ENCODE results near the gene PRKN. TPM values are rescaled to one million over a fixed set of nuclear protein-coding genes. Genes with fewer than 3 reads are reported as not detected.
A peak's percentile ranks its signal among the peaks of the same experiment; 100 is the strongest.

Gene PRKN
- total and polyA plus RNA-seq, 2 experiments from 2014 or later, result 0.10 to 0.84 TPM

DNA sequence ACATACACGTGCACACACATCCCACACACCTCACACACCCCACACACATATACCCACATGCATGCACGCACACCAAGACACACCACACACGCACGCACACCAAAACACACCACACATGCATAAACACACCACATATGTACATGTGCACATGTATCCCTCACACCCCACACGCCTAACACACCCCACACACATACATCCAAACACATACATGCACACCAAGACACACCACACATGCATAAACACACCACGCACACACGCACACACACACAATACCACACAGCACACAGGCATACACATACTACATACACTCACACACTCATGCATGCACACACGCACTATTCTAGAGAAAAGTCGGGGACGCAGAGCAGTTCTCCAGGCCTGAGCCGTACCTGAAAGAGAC lies 671.5 kb downstream of the PRKN start:
- Histone ChIP-seq H3K4me2 (no peak overlapping the region), H3K27ac (ENCODE audit: low read depth) (no peak overlapping the region), H3K27me3 (ENCODE audit: insufficient read depth) (no peaks in the 10 kb centered on the region), H3K79me2 (replicated peaks; ENCODE audit: insufficient read depth) (no peaks in the 10 kb centered on the region), H3K9me2 (ENCODE audit: insufficient read depth) (no peaks in the 10 kb centered on the region), H3K4me3 (no peak overlapping the region), H2AFZ (peak overlapping the region; percentile 88; the same call in 1 of the 2 replicates), H3F3A (replicated peaks; ENCODE audit: low read depth) (no peaks in the 10 kb centered on the region), H4K20me1 (replicated peaks; ENCODE audit: insufficient read depth) (no peaks in the 10 kb centered on the region), H3K4me1 (ENCODE audit: insufficient read depth) (no peaks in the 10 kb centered on the region), H3K36me3 (ENCODE audit: insufficient read depth) (no peaks in the 10 kb centered on the region)
- ATAC-seq, result no peak
- no peak for DNase-seq (ENCODE audit: low spot score)
- no peak overlapping the region for H3K27ac Mint-ChIP-seq
- H3K27me3 Mint-ChIP-seq (ENCODE audit: insufficient read depth, low read depth, poor library complexity), result no peaks in the 10 kb centered on the region
- H3K9me3 Mint-ChIP-seq, result no peaks in the 10 kb centered on the region
- H3K4me3 Mint-ChIP-seq, result no peak overlapping the region
- TF ChIP-seq POLR2AphosphoS5 (IDR thresholded peaks at IDR 0.05; ENCODE audit: low read depth) (no peak), CREB1 (CRISPR knock-in tag; IDR thresholded peaks at IDR 0.05; ENCODE audit: low read depth) (no peak), EZH2 (IDR thresholded peaks at IDR 0.05; ENCODE audit: low read depth, unreplicated experiment) (no peak), ZNF462 (CRISPR knock-in tag; IDR thresholded peaks at IDR 0.05) (no peak), JUNB (IDR thresholded peaks at IDR 0.05; ENCODE audit: unreplicated experiment) (no peak), EZH2phosphoT487 (IDR thresholded peaks at IDR 0.05; ENCODE audit: unreplicated experiment) (no peak), ZNF331 (CRISPR knock-in tag; IDR thresholded peaks at IDR 0.05; ENCODE audit: low read depth) (no peak), CTCF (conservative IDR thresholded peaks at IDR 0.05; ENCODE audit: low read depth in 2 of 2) (no peak), NANOG (IDR thresholded peaks at IDR 0.05; ENCODE audit: borderline replicate concordance) (no peak), STAT1 (IDR thresholded peaks at IDR 0.05; ENCODE audit: unreplicated experiment) (no peak), ETS1 (IDR thresholded peaks at IDR 0.05) (no peak), ZNF114 (CRISPR knock-in tag; IDR thresholded peaks at IDR 0.05) (no peak)
- TF ChIP-seq, protein P1, sequence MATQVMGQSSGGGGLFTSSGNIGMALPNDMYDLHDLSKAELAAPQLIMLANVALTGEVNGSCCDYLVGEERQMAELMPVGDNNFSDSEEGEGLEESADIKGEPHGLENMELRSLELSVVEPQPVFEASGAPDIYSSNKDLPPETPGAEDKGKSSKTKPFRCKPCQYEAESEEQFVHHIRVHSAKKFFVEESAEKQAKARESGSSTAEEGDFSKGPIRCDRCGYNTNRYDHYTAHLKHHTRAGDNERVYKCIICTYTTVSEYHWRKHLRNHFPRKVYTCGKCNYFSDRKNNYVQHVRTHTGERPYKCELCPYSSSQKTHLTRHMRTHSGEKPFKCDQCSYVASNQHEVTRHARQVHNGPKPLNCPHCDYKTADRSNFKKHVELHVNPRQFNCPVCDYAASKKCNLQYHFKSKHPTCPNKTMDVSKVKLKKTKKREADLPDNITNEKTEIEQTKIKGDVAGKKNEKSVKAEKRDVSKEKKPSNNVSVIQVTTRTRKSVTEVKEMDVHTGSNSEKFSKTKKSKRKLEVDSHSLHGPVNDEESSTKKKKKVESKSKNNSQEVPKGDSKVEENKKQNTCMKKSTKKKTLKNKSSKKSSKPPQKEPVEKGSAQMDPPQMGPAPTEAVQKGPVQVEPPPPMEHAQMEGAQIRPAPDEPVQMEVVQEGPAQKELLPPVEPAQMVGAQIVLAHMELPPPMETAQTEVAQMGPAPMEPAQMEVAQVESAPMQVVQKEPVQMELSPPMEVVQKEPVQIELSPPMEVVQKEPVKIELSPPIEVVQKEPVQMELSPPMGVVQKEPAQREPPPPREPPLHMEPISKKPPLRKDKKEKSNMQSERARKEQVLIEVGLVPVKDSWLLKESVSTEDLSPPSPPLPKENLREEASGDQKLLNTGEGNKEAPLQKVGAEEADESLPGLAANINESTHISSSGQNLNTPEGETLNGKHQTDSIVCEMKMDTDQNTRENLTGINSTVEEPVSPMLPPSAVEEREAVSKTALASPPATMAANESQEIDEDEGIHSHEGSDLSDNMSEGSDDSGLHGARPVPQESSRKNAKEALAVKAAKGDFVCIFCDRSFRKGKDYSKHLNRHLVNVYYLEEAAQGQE (IDR thresholded peaks at IDR 0.05; ENCODE audit: unreplicated experiment), result no peak
- peaks cover 14% of the 10 kb centered on the region for H3K4me1 Mint-ChIP-seq
- H3K36me3 Mint-ChIP-seq (ENCODE audit: low read depth), result no peaks in the 10 kb centered on the region

Measured in GM23338 (cell line).